HG02759 (cell line): ENCODE measurements around the gene MOGAT3.

ENCODE experiments used
- ATAC-seq: cut with Tn5 transposase; IDR thresholded peaks from one replicate; pipeline ENCODE4 v1.9.1; 2021; ENCODE audit warnings: mild to moderate bottlenecking, moderate library complexity; ENCODE audit not compliant: unreplicated experiment

Gene MOGAT3

DNA sequence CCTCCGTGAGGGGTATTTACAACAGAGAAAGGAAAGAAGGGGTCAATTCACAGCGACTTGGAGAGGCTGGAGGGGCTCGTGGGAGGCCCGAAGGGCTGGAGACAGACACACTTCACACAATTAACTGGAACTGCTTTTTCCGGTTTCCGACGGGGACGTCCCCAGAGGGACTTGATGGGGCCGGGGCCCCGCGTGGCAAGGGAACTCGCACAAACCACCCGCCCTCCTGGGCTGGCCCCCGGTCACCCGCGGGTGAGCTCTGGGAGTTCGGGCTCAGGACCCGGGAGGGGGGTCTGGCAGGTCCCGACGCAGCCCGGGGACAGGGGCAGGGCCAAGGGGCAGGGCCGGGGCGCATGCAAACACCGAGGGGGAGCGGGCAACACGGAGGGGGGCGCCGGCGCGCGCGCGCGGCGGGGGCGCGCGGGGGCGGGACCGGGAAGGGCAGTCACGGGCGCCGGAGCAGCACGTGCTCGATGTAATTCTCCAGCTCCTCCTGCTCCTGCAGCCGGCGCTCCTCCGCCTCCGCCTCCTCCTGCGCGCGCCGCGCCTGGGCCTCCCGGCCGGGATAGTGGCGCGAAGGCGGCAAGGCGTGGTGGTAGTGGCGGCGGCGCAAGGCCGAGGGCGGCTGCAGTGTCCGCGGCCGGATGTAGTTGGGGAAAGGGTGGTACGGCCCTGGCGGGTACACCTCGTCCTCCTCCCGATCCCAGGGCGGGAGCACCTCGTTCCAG, 38.1 kb downstream of the MOGAT3 start:
- ATAC-seq: no peak

DNA sequence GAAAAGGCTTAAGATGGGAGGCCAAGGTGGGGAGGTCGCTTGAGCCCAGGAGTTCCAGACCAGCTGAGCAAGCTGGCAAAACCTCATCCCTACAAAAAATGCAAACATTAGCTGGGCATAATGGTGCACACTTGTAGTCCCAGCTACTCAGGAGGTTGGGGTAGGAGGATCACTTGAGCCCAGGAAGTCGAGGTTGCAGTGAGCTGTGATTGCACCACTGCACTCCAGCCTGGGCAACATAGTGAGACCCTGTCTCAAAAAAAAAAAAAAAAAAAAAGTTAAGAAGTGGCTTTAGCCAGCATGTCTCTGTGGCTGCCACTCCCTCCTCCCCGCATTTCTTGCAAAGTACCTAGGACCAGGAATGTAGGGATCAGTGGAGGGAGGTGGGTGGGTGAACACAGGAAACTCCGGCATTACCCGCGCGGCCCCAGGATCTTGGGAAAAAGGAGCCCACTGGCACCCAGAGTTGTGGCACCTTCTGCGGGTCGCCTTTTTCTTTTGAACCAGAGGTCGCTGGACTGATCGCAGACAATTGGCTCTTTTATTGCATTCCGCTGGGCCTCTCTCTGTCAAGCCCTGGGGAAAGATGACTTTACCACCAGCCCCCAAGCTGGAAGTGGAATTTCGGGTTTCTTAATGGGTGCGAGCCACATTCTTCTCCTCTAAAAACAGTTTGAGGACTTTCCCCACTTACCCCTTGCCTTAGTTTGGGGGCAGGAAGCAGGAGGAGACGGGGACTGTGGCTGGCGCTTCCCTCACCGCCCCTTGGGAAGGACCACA, 39.0 kb downstream of the MOGAT3 start:
- ATAC-seq: no peak

DNA sequence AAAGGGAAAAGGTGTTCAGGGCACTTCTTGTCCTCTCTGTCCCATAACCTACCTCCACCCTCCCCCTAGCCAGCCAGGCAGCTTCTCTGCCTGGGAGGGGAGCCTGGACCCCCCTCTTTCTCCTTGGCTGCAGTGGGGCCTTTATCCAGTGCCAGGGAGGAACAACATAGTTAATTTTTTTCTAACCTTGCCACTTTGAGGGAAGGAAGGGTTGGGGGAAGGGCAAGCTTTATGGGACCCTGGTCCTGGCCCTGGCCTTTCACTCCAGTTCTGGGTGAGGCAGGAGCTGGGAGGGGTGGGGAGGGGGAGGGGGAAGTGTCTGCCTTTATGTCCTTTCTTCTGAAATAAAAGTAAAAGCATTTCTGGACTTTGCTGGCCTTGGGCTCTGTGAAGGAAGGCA, 39.9 kb downstream of the MOGAT3 start:
- ATAC-seq: no peak

DNA sequence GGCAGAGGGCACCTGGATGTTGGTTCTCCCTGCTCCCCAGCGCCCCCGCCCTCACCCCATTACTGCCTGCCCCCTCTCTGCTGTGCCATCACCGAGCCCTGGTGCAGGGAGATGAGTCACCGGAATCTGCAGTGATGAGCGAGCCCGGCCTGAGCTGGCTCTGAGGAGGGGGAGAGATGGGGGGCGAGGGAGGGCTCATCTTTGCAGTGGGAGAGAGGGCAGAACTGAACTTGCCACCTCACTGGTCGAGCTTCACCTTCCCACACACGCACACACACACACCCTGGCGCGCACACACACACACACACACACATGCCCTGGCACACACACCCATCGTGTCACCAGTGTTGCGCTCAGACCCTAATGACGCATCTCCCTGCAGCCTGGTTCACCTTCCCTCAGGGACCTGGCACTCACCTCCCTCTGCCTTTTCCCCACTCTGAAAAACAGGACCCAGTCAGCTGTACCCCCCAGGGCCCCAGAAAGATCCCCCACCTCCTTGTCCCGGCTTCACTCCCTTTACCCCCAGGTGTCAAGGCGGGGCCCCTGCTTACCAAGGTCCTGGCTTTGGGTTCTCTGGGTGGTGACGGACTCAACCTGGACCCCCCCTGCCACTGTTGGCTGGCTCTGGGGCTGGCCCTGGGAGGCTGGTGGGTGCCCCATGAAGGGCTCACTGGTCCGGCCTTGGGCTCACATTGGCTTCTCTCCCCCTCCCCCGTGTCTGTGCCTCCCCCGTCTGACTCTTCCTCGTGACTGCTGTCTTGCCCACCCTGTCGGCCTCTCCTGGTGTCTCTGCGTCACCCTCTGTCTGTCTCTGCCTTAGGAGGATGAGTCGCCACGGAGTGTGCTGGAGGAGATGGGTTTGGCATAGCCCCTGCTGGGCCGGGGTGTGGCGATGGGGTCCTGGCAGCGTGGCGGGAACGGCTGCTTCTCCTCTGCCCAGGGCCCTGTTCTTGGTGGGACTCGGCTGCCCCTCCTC, 40.9 kb downstream of the MOGAT3 start:
- no peak for ATAC-seq

DNA sequence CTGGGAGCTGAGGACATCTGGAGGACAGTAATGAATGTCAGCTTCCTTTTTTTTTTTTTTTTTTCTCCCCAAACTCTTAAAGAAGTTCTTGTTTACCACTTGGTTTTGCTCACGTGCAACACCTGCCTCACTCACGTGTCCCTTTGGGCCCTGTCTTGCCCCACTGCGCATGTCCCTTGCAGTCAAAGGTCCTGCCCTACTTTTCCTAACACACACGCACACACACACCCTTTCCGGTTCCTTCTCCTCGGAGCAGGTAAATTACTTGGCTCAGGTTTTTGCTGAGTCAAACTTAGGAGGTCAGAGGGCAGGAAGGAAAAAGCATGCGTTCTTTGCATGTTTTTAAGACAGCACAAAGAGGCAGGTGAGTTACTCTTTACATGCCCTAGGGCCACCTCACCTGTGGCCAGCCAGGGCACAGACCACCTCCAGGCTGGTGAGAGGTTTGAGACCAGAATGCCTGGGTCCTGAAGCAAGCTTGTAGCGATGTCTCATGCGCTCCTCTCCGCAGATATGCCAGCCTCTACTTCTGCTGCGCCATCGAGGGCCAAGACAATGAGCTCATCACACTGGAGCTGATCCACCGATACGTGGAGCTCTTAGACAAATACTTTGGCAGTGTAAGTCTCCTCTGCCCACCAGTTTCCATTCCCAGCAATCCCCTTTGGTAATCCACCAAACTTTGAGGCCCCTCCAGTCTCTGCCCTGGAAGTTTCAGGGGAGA, 43.8 kb downstream of the MOGAT3 start:
- no peak for ATAC-seq

DNA sequence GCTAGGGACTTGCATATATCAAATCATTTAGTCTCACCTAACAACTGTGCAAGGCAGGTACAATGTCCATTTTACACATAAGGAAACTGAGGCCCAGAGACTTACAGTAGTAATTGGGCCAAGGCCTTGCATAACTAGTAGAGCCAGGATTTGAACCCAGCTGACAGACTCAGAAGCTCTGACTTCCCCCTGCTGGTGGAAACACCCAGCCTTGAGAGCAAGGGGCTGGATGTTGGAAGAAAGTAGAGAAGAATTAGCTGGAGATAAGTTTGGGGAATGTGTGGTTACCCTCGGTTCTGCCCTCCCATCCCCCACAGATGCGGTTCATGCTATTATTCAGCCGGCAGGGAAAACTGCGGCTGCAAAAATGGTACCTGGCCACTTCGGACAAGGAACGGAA, 44.6 kb downstream of the MOGAT3 start:
- ATAC-seq: no peak

DNA sequence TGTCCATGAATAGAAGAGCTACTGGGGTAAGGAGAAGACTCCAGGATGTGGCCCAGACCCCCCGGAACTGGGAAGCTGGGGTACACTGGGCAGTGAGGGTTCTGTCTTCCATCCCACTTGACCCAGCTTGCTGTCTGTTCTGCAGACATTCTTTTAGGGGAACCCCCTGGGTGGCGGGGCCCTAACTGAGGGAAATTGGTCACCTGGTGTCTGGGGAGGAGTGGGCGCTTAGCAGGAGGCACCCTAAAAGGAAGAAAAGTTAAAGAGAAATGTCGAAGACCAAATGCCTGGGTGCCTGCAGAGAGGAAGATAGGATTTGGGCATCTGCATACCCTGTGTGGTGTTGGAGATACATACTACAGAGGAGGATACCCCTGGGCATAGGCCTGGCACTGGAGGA, 45.5 kb downstream of the MOGAT3 start:
- ATAC-seq: no peak

DNA sequence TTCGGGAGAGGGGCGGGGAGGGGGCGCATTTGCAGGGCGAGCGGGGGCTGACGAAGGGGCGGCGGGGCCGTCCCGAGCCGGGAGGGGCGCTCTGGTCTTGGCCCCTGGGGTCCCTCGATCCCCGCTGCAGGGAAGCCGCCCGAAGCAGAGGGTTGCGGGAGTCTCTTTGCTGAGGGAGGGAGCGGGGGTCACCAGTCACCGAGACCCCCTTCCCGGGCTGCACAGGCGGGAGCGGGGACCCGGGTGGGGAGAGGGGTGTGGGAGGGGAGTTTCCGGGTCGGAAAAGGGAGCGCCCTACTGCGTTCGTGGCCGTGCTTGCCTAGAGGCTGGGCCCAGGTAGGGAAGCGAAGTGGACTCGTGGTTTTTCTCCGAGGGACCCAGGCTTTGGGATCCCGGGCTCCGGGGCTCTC, 46.1 kb downstream of the MOGAT3 start:
- ATAC-seq: peak; percentile 23

DNA sequence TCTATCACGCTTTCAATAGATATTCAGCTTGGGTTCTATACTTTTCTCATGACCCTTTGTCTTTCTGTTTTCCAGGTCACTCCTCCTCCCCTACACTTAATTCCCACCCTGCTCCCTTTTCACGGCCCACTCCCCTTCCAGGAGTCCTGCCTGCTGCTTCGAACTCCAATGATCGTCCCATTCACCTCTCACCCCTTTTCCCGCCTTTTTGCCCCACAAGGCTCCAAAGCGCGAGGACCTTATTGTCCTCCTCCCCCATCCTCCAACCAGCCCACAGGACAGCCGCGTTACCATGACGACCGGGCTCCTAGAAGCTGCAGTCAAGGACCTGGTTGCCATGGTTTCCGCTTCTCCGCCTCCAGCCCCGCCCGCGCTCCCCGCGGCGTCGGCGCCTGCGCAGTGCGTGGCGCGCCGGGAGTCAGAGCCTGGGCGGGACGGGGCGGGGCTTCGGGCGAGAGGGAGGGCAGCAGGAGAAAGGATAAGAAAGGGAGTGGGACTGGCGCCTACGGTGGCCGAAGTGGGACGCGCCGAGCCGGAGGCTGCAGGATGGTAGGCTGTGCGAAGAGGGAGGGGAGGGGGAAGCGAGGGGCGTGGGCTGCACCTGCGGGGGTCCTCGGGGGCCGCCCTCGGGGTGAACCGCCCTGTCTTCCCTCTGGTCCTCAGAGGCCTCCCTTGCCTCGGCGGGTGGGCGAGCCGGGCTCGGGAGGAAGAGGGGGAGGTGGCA, 46.7 kb downstream of the MOGAT3 start, which contains the start of gene AP1S1:
TSS of gene AP1S1 (plus strand) at position 508 of the 724 bp plus-strand sequence. CDS start at position 547, 39 bp downstream.
- peak; percentile 84 for ATAC-seq

DNA sequence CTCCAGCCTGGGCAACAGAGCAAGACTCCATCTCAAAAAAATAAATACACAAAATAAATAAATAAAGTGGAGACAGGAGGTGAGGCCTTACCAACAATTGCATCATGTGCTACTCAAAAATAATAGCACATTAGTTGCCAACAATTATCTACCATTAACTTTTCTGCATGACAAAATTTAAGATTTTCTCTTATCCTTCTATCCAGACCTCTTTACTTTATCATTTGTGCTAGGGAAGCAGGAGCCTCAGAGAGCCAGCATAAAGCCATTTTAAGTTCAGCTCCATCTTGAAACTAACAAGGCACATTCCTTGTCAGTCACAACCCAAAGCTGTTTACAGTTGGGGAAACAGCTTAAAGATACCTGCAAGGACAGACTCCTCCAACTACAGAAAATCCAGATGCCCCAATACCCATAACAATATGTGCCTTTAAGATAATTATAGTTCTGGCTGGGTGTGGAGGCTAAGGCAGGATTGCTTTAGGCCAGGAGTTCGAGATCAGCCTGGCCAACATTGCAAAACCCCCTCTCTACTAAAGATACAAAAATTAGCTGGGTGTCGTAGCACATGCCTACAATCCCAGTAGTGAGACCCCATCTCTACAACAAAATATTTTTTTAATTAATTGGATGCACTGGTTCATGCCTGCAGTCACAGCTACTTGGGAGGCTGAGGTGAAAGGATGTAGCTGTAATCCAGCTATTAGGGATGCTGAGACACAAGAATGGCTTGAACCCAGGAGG, 48.8 kb downstream of the MOGAT3 start:
- no peak for ATAC-seq
